PFSK-1 (cell line): ENCODE data around the gene STARD5.

ENCODE experiments used
- SIN3A ChIP-seq: IDR thresholded peaks from 2 replicates; pipeline ENCODE4 v1.6.1; 2012; ENCODE audit warnings: mild to moderate bottlenecking, low read length, moderate library complexity, borderline replicate concordance; ENCODE audit not compliant: insufficient read depth
- TF ChIP-seq, protein P1 (sequence below), 2 experiments: IDR thresholded peaks; 2 replicates each; pipeline versions ENCODE4 v1.6.1 to v1.8.0; 2011 to 2012; ENCODE audit warnings: low read depth in 2 of 2, low read length in 2 of 2, control low read depth in 1 of 2, inconsistent platforms in 1 of 2, mild to moderate bottlenecking in 1 of 2, moderate library complexity in 1 of 2; ENCODE audit not compliant: insufficient read depth in 1 of 2

DNA sequence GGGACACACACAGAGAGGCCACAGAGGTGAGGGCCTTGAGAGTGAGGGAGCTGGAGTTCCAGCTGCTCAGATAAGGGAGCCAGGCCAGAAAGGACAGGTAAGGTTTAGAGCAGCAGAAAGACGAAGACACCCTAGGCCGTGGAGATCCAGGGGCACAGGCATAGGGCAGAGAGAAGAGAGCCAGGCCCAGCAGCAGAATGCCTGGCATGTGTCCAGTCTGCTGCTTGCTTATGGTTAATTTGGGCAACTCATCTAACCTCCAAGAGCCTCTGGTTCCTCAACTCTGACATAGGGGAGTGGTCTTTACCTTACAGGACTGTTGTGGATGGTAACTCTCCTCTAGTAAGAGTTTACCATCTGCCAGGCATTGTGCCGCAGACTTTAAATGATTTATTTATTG, 35.9 kb downstream of the STARD5 start:
- no peak for TF ChIP-seq SIN3A
- TF ChIP-seq, protein P1, sequence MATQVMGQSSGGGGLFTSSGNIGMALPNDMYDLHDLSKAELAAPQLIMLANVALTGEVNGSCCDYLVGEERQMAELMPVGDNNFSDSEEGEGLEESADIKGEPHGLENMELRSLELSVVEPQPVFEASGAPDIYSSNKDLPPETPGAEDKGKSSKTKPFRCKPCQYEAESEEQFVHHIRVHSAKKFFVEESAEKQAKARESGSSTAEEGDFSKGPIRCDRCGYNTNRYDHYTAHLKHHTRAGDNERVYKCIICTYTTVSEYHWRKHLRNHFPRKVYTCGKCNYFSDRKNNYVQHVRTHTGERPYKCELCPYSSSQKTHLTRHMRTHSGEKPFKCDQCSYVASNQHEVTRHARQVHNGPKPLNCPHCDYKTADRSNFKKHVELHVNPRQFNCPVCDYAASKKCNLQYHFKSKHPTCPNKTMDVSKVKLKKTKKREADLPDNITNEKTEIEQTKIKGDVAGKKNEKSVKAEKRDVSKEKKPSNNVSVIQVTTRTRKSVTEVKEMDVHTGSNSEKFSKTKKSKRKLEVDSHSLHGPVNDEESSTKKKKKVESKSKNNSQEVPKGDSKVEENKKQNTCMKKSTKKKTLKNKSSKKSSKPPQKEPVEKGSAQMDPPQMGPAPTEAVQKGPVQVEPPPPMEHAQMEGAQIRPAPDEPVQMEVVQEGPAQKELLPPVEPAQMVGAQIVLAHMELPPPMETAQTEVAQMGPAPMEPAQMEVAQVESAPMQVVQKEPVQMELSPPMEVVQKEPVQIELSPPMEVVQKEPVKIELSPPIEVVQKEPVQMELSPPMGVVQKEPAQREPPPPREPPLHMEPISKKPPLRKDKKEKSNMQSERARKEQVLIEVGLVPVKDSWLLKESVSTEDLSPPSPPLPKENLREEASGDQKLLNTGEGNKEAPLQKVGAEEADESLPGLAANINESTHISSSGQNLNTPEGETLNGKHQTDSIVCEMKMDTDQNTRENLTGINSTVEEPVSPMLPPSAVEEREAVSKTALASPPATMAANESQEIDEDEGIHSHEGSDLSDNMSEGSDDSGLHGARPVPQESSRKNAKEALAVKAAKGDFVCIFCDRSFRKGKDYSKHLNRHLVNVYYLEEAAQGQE (IDR thresholded peaks at IDR 0.05; ENCODE audit: insufficient read depth in 1 of 2, low read depth in 2 of 2, low read length in 2 of 2), result no peak
